GM23338 (cell line): ENCODE data around the gene KCNH8. TPM values are rescaled to one million over a fixed set of nuclear protein-coding genes. Genes with fewer than 3 reads are reported as not detected.

Experiments used
- ATAC-seq: fragments of 200-7000 bp; cut with Tn5 transposase; 3 replicates; pipeline ENCODE4 v1.9.1; 2020
- DNase-seq: peaks from one replicate; pipeline ENCODE4 v3.0.0-alpha.2; 2015; ENCODE audit warnings: low spot score
- H2AFZ ChIP-seq: fragments of 200-600 bp; sonication (generic); 2 replicates; pipeline ENCODE4 v1.8.0; 2016; ENCODE audit warnings: antibody characterized with exemption, mild to moderate bottlenecking, moderate library complexity
- H3F3A ChIP-seq: fragments of 200-600 bp; sonication (generic); replicated peaks from 2 replicates; pipeline ENCODE4 v1.8.0; 2017; ENCODE audit warnings: antibody characterized with exemption, mixed run types, low read depth
- H3K27ac ChIP-seq: fragments of 200-600 bp; sonication (generic); 2 replicates; pipeline ENCODE4 v1.6.1; 2016; ENCODE audit warnings: low read depth
- H3K27me3 ChIP-seq: fragments of 200-600 bp; sonication (generic); 2 replicates; pipeline ENCODE4 v1.8.0; 2016; ENCODE audit warnings: mild to moderate bottlenecking, mixed run types, moderate library complexity; ENCODE audit not compliant: insufficient read depth
- H3K36me3 ChIP-seq: fragments of 200-600 bp; sonication (generic); 2 replicates; pipeline ENCODE4 v1.8.0; 2016; ENCODE audit warnings: mild to moderate bottlenecking; ENCODE audit not compliant: insufficient read depth
- H3K4me1 ChIP-seq: fragments of 200-600 bp; sonication (generic); 2 replicates; pipeline ENCODE4 v1.8.0; 2016; ENCODE audit warnings: mild to moderate bottlenecking, moderate library complexity; ENCODE audit not compliant: insufficient read depth
- H3K4me2 ChIP-seq: fragments of 200-600 bp; sonication (generic); 2 replicates; pipeline ENCODE4 v1.7.1; 2017; ENCODE audit warnings: mixed run types
- H3K4me3 ChIP-seq: fragments of 200-600 bp; sonication (generic); 2 replicates; pipeline ENCODE4 v1.6.1; 2016; ENCODE audit warnings: mixed run types
- H3K79me2 ChIP-seq: fragments of 200-600 bp; sonication (generic); replicated peaks from 2 replicates; pipeline ENCODE4 v1.8.0; 2017; ENCODE audit warnings: mild to moderate bottlenecking; ENCODE audit not compliant: insufficient read depth
- H3K9me2 ChIP-seq: fragments of 200-600 bp; sonication (generic); 2 replicates; pipeline ENCODE4 v1.8.0; 2017; ENCODE audit not compliant: insufficient read depth
- H4K20me1 ChIP-seq: fragments of 200-600 bp; sonication (generic); replicated peaks from 2 replicates; pipeline ENCODE4 v1.8.0; 2017; ENCODE audit warnings: mild to moderate bottlenecking; ENCODE audit not compliant: insufficient read depth
- H3K27ac Mint-ChIP-seq: 2 replicates; pipeline ENCODE4 v1.8.0; 2020; ENCODE audit warnings: inconsistent platforms, mild to moderate bottlenecking, moderate library complexity, mixed read lengths
- H3K27me3 Mint-ChIP-seq: 3 replicates; pipeline ENCODE4 v1.8.0; 2022; ENCODE audit warnings: low read depth, mild to moderate bottlenecking, moderate library complexity, mixed read lengths, inconsistent platforms; ENCODE audit not compliant: insufficient read depth, poor library complexity
- H3K36me3 Mint-ChIP-seq: 3 replicates; pipeline ENCODE4 v1.8.0; 2021; ENCODE audit warnings: low read depth, mild to moderate bottlenecking, inconsistent platforms, moderate library complexity, mixed read lengths
- H3K4me1 Mint-ChIP-seq: 3 replicates; pipeline ENCODE4 v1.8.0; 2020; ENCODE audit warnings: mild to moderate bottlenecking, inconsistent platforms, mixed read lengths
- H3K4me3 Mint-ChIP-seq: 3 replicates; pipeline ENCODE4 v1.8.0; 2021; ENCODE audit warnings: moderate library complexity, mild to moderate bottlenecking, inconsistent platforms, mixed read lengths
- H3K9me3 Mint-ChIP-seq: 3 replicates; pipeline ENCODE4 v1.8.0; 2020; ENCODE audit warnings: moderate library complexity, mild to moderate bottlenecking, inconsistent platforms, mixed read lengths
- ETS1 ChIP-seq: IDR thresholded peaks from 2 replicates; pipeline ENCODE4 v1.6.1; 2016; ENCODE audit warnings: antibody characterized with exemption
- EZH2 ChIP-seq: fragments of 200-600 bp; sonication (generic); IDR thresholded peaks from one replicate; pipeline ENCODE4 v1.8.0; 2017; ENCODE audit warnings: antibody characterized with exemption, mild to moderate bottlenecking, low read depth; ENCODE audit not compliant: unreplicated experiment
- REST ChIP-seq: IDR thresholded peaks from one replicate; pipeline ENCODE4 v1.6.1; 2018; ENCODE audit warnings: antibody characterized with exemption; ENCODE audit not compliant: unreplicated experiment
- STAT1 ChIP-seq: IDR thresholded peaks from one replicate; pipeline ENCODE4 v1.6.1; 2016; ENCODE audit warnings: antibody characterized with exemption; ENCODE audit not compliant: unreplicated experiment
- ZNF114 ChIP-seq: fragments of 250-450 bp; sonication (Bioruptor Pico); IDR thresholded peaks from 2 replicates; pipeline ENCODE4 v1.5.0; 2020; ENCODE audit warnings: mild to moderate bottlenecking, moderate library complexity
- ZNF331 ChIP-seq: fragments of 250-450 bp; sonication (Bioruptor Pico); IDR thresholded peaks from 2 replicates; pipeline ENCODE4 v1.5.0; 2020; ENCODE audit warnings: low read depth, mild to moderate bottlenecking, moderate library complexity
- ZNF462 ChIP-seq: fragments of 250-450 bp; sonication (Bioruptor Pico); IDR thresholded peaks from 2 replicates; pipeline ENCODE4 v1.5.0; 2020; ENCODE audit warnings: mild to moderate bottlenecking, moderate library complexity
- polyA plus RNA-seq: library from polyadenylated mRNA; unstranded; fragments of >200 nt; fragmentation: Nextera tagmentation; extraction: Ambion mirVana; gene quantifications from 2 replicates; pipeline ENCODE4 v1.2.1, GENCODE V29; 2016
- total RNA-seq: library from RNA; depleted of rRNA; stranded (reverse); fragments of >200 nt; shearing (Covaris generic); gene quantifications from 2 replicates; pipeline ENCODE4 v1.2.3, GENCODE V29; 2014

KCNH8 gene
- total and polyA plus RNA-seq, 2 experiments from 2014 or later = 1.3 to 3.4 TPM

GRCh38 chr3:19284974-19285373, 136.7 kb downstream of the KCNH8 start:
- no peaks in the 10 kb centered on the region for H3K27me3 ChIP-seq
- H3K9me3 Mint-ChIP-seq = peaks cover 5% of the 10 kb centered on the region; the same call in 1 of the 3 replicates
- no peaks in the 10 kb centered on the region for H3K36me3 ChIP-seq
- H4K20me1 ChIP-seq = no peaks in the 10 kb centered on the region
- peaks cover 13% of the 10 kb centered on the region; the same call in 2 of the 3 replicates for H3K4me1 Mint-ChIP-seq
- no peak for TF ChIP-seq ZNF331 (CRISPR knock-in tag)
- TF ChIP-seq ETS1 = no peak
- no peak for TF ChIP-seq ZNF462 (CRISPR knock-in tag)
- no peak for TF ChIP-seq STAT1
- TF ChIP-seq EZH2 = no peak
- TF ChIP-seq ZNF114 (CRISPR knock-in tag) = no peak
- no peak for TF ChIP-seq REST
- DNase-seq = no peak
- no peaks in the 10 kb centered on the region for H3F3A ChIP-seq
- no peak for ATAC-seq
- H3K4me3 ChIP-seq = no peak overlapping the region
- H3K4me3 Mint-ChIP-seq = no peak overlapping the region
- H3K27ac ChIP-seq = no peak overlapping the region
- no peaks in the 10 kb centered on the region for H3K27me3 Mint-ChIP-seq
- no peak overlapping the region for H2AFZ ChIP-seq
- no peaks in the 10 kb centered on the region for H3K4me1 ChIP-seq
- no peaks in the 10 kb centered on the region for H3K79me2 ChIP-seq
- H3K9me2 ChIP-seq = peaks cover 9% of the 10 kb centered on the region; the same call in 1 of the 2 replicates
- H3K36me3 Mint-ChIP-seq = peaks cover 6% of the 10 kb centered on the region; the same call in 1 of the 3 replicates
- no peak overlapping the region for H3K27ac Mint-ChIP-seq
- H3K4me2 ChIP-seq = no peak overlapping the region
